ENCODE results near the gene FER1L5.

- TF ChIP-seq GATA2 (IDR thresholded peaks at IDR 0.05; ENCODE audit: low read depth, low read length) (no peak), GATA3 (IDR thresholded peaks at IDR 0.05; ENCODE audit: low read depth, low read length) (no peak)
These were observed 14.0 kb downstream of the FER1L5 start for GRCh38 chr2:96656540-96656939.
